SH-SY5Y (cell line): ENCODE results near the gene SPPL2B.

ENCODE experiments used
- GATA2 ChIP-seq: IDR thresholded peaks from 2 replicates; pipeline ENCODE4 v1.6.1; 2011; ENCODE audit warnings: mild to moderate bottlenecking, low read depth, low read length
- GATA3 ChIP-seq: IDR thresholded peaks from 2 replicates; pipeline ENCODE4 v1.6.1; 2011; ENCODE audit warnings: low read depth, mild to moderate bottlenecking, low read length, moderate library complexity

DNA sequence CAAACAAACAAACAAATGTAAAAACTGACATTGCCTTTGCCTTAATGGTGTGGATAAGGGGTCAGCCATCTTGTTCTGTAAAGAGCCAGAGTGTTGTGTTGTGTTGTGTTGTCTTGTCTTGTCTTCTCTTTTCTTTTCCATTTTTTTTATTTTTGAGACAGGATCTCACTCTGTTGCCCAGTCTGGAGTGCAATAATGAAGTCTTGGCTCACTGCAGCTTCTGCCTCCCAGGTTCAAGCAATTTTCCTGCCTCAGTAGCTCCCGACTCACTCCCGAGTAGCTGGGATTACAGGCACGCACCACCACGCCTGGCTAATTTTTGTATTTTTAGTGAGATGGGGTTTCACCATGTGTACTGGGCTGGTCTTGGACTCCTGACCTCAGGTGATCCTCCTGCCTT lies 71.1 kb downstream of the SPPL2B start:
- TF ChIP-seq GATA2 (no peak), GATA3 (no peak)
